Amniotic epithelial cell (primary cell): ENCODE measurements around the gene DOCK2.
"Not testable (repeated sequence)": the region's sequence is repeated elsewhere in the genome, so short reads cannot be mapped to it uniquely, and the experiment has no call there.

Source experiments
- DNase-seq: peaks from one replicate; pipeline ENCODE4 v3.0.0-alpha.2; 2010; ENCODE audit warnings: low read depth

Gene DOCK2

GRCh38 chr5:169756071-169756765, 119.1 kb downstream of the DOCK2 start:
- no peak for DNase-seq

GRCh38 chr5:169757016-169757415, 119.9 kb downstream of the DOCK2 start:
- peak; percentile 66 for DNase-seq

GRCh38 chr5:169758886-169759285, 121.8 kb downstream of the DOCK2 start:
- peak; percentile 41 for DNase-seq

GRCh38 chr5:169760229-169760628, 123.2 kb downstream of the DOCK2 start:
- no peak for DNase-seq

- DNase-seq, result peak; percentile 27
These were observed 125.4 kb downstream of the DOCK2 start for GRCh38 chr5:169762338-169763095.

GRCh38 chr5:169763376-169764017, 126.4 kb downstream of the DOCK2 start:
- no peak for DNase-seq

- no peak for DNase-seq
These were observed 126.9 kb downstream of the DOCK2 start for GRCh38 chr5:169764018-169764378.

GRCh38 chr5:169765176-169765996, 128.3 kb downstream of the DOCK2 start:
- peak; percentile 11 for DNase-seq

- DNase-seq, result not testable (repeated sequence)
These were observed 129.9 kb downstream of the DOCK2 start for GRCh38 chr5:169766943-169767342.

- DNase-seq, result no peak
These were observed 130.9 kb downstream of the DOCK2 start for GRCh38 chr5:169767938-169768337.

- DNase-seq, result no peak
These were observed 131.3 kb downstream of the DOCK2 start for GRCh38 chr5:169768416-169768815.

GRCh38 chr5:169770109-169770508, 133.0 kb downstream of the DOCK2 start:
- no peak for DNase-seq

GRCh38 chr5:169772256-169772655, 135.2 kb downstream of the DOCK2 start:
- no peak for DNase-seq

- DNase-seq, result no peak
These were observed 135.6 kb downstream of the DOCK2 start for GRCh38 chr5:169772688-169773087.

- no peak for DNase-seq
These were observed 140.1 kb downstream of the DOCK2 start for GRCh38 chr5:169777159-169777558.

- DNase-seq, result no peak
These were observed 141.8 kb downstream of the DOCK2 start for GRCh38 chr5:169778622-169779596.

GRCh38 chr5:169781420-169782345, 144.6 kb downstream of the DOCK2 start:
- no peak for DNase-seq

- DNase-seq, result peak; percentile 65
These were observed 148.9 kb downstream of the DOCK2 start for GRCh38 chr5:169785771-169786618.

- DNase-seq, result peak; percentile 39
These were observed 151.1 kb downstream of the DOCK2 start for GRCh38 chr5:169788168-169788567.
